Measurements from ENCODE around the gene DYDC2.

- TF ChIP-seq EZH2 (IDR thresholded peaks at IDR 0.05; ENCODE audit: low read length, missing control alignments) = no peak
- no peak for TF ChIP-seq CTCF (conservative IDR thresholded peaks at IDR 0.05 in 1 of 2, IDR thresholded peaks at IDR 0.05 in 1 of 2; ENCODE audit: low read depth in 1 of 2, low read length in 2 of 2)
Observed at GRCh38 chr10:80411681-80412220, 55.2 kb downstream of the DYDC2 start.
